Stimulated activated CD4-positive, alpha-beta T cell treated with anti-CD3 and anti-CD28 coated beads, Interleukin-4, amount 100 ng/mL, for 24 hours (primary cell): ENCODE results near the gene IFT43.

ENCODE experiments used
- DNase-seq: peaks from one replicate; pipeline ENCODE4 v3.0.0-alpha.2; 2020

The IFT43 gene

GRCh38 chr14:76022991-76023390 lies 37.4 kb downstream of the IFT43 start:
- no peak for DNase-seq

DNA sequence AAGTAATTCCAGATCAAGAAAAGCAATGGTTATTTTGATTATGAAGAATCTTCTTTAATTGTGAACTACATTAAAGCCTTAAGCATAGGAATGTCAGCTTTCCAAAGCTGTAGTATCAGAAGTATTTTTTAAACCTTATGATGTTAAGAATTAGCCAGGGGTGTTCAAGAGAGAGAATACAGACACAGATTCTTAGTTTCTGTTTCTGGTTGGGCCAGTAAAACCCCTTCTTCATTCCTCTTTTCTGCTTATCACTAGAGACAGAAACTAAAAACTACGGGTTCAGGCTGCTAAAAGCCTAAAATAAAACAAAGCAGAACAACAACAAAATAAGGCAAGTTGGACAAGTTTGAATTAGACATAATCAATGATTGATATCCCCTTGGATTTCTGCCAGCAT lies 38.2 kb downstream of the IFT43 start:
- no peak for DNase-seq

DNA sequence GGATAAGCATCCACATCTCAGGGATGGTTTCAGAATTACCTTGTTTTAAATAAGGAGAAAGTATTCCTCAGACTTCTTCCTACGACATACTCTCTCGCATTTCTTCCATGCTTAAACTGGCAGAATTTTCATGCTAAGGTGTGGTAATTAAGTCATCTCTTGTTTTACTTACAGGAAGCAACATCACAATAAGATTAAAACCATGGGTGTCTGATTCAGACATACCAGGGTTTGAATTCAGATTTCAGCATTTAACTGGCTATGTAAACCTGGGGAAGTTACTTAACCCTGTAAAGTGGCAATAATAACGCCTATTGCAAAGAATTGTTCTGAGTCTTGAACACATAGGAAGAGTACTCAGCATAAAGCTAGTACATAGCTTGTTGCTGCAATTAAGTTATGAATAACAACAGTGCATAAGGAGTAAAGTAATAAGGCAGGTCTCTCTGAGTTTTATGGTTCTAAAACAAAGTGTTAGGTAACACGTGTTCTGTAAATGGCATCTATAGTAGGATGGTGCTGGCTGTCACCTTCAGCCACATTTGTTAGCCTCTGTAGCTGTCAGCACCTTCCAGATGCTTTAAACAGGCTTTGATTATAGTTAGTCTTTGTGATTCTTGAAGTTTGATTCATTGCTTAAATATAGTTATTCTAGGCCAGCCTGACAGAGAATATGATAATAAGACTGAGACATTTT lies 38.8 kb downstream of the IFT43 start:
- no peak for DNase-seq

GRCh38 chr14:76034566-76034965 lies 49.0 kb downstream of the IFT43 start:
- no peak for DNase-seq

DNA sequence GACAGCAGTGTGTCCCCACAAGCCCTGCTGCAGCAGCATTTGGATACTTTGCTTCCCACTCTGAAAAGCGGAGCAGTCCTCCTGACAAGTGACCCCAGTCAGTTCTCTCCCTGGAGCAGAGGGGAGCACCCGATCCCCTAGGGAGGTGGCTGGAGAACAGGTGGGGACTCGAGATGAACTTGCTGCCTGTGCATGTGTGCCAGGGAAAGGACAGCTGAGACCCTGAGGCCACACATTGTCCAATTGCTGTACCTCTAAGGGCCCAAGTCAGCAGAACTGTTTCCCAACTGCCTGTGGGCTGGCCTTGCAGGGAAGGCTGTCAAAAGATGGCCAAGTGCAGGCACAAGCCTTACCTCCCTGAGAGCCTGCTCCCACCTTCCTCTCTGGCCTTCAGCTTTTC lies 55.1 kb downstream of the IFT43 start:
- no peak for DNase-seq

GRCh38 chr14:76045773-76046172 lies 60.2 kb downstream of the IFT43 start:
- no peak for DNase-seq

DNA sequence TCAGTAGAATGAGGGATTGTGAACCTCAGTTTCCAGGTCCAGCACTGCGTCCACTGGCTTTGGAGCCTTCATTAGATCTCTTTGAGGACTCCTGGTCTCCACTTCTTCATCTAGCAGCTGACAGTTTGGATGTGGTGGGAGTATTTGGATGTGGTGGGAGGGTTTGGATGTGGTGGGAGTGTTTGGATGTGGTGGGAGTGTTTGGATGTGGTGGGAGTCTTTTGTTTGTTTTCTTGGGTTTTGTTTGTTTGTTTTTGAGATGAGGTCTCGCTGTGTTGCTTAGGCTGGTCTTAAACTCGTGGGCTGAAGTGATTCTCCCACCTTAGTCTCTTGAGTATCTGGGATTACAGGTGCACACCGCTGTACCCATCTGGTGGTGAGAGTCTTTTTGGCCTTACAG lies 64.7 kb downstream of the IFT43 start:
- no peak for DNase-seq

GRCh38 chr14:76050797-76051392 lies 65.3 kb downstream of the IFT43 start:
- peak; percentile 70 for DNase-seq

- no peak for DNase-seq
These were observed 66.3 kb downstream of the IFT43 start for GRCh38 chr14:76051717-76052465.

DNA sequence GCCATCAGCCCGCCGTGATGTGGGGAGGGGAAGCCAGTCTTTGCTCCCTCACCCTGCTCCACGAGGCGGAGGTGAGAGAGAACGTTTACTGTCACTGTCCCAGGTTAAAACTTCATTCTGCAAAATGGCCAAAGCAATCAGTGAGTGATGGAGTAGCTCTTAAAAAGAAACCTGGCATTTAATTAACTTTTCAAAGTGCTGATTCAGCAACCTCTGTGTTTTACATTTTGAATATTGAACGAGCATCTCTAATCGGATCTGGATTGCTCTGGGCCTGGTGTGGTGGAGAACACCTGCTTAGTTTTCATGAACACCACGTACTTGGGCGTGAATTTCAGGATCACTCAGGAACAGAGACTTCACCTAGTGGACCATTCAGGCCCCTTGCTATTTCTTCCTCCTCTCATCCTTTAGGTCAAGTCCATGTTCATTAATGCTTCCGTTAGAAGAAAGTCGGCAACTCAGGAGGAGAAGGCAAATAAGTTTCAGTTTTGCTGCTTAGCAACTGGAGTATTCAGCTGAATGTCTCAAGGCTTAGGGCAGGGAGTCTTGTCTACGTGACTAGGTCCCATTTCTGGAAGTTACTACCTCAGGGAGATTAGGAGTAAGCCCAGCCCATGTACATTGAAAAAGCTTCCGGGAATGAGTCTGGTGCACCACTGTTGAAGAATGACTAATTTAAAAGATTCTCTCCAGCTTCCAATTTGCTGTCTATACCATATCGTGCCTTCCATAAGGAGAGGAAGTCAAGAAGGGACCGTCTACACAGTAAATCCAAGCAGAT lies 68.2 kb downstream of the IFT43 start:
- no peak for DNase-seq

DNA sequence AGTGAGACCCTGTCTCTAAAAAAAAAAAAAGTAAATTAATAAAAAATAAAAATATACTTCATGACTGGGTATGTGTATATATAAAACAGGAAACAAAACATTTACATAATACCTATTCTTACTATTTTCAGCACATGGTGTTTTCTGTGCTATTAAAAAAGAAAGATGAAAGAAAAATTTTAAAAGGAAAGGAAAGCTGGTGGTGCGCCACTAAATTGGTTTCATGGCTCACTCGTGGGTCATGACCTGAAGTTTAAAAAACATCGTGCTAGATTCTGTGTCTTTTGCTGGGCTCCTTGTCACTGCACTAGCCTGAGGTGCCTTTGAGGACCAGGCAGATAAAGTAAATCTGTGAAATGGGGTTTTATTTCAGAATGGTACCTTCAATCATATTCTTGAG lies 69.8 kb downstream of the IFT43 start:
- no peak for DNase-seq

GRCh38 chr14:76056128-76056527 lies 70.6 kb downstream of the IFT43 start:
- DNase-seq, result no peak

DNA sequence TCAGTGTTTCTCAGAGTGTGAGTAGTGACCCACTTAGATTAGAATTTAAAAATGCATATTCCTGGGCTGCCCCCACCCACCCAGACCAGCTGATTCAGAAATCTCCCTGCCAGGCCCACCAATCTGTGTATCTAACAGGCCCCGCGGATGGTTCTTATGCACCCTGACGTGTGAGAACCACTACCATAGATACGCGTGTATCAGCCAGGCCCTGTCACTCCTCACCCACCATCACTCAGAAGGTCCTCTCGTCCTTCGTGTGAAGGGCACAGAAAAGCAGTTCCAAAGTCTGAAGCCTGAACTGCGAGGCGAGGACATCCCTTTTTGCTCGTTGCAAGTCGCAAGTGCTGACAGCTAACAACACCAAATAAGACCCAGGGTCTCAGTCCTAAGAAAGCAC lies 72.4 kb downstream of the IFT43 start:
- DNase-seq, result no peak

DNA sequence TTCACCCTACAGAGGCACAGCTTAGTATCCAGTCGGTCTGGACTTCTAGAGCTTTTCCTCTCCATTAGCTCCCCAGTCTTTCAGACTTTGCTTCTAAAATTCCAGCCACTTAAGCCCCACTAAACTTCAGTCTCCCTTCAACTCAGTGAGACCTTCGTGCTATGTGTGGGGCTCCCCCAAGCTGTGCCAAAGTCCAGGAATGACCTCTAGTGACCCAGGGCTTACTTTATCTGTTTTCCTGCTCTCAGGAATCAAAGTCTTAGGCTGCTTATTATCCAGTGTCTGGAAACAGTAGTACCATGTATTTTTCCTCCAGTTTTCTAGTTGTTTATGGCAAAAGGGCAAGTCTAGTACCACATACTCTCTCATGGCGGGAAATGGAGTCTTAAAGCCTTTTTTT lies 77.8 kb downstream of the IFT43 start:
- no peak for DNase-seq

DNA sequence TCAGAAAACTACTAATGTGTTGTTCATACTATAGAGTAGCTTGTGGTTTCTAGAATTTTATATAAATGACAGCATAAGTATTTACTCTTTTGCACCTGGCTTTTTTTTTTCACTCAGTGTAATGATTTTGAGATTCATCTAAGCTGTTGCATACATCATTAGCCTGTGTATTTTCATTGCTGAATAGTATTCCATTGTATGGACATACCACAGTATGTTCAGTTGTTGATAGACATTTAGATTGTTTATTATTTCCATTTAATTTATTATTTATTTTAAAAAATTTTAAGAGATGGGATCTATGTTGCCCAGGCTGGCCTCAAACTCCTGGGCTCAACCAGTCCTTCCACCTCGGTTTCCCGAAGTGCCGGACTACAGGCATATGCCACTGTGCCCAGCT lies 80.0 kb downstream of the IFT43 start:
- no peak for DNase-seq

- no peak for DNase-seq
These were observed 82.0 kb downstream of the IFT43 start for GRCh38 chr14:76067536-76067935.

GRCh38 chr14:76073717-76074116 lies 88.2 kb downstream of the IFT43 start:
- DNase-seq, result no peak

- DNase-seq, result no peak
These were observed 91.8 kb downstream of the IFT43 start for GRCh38 chr14:76077340-76077739.

DNA sequence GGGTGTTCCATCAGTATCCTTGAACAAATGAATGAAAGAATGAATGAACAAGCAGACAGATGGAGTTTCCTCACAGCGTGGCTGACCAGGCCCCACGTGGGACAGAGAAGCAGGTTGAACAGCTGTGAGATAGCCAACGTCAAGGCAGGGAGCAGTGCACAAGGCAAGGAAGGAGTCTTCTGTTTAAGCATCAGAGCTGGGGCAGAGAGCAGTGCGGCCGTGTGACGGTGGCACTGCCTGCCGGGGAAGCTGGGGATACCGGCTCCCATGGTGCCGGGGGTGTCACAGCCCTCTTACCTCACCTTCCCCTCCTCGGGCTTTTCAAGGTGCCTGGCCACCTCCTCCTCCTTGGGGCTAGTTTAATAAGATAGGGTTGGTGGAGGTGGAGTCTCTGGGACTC lies 92.9 kb downstream of the IFT43 start:
- DNase-seq, result no peak

DNA sequence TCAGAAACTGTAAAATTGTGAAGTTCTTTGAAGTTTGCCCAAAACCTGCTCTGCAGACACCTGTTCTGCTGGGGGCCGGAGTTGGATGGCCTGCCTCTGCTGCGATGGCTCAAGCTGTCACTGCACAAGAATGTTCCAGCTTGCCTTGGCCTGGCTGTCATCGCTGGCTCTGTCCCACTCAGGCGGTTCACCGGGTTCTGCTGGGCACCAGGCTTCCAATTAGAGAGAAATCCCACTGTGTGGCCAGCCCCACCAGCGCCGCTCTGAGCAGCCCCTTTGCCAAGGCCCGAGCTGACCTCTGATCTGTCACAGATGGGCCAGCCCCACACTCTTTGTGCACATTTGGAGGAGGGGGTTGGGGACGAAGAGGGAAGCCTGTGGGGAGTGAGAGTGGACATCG lies 94.5 kb downstream of the IFT43 start:
- no peak for DNase-seq

DNA sequence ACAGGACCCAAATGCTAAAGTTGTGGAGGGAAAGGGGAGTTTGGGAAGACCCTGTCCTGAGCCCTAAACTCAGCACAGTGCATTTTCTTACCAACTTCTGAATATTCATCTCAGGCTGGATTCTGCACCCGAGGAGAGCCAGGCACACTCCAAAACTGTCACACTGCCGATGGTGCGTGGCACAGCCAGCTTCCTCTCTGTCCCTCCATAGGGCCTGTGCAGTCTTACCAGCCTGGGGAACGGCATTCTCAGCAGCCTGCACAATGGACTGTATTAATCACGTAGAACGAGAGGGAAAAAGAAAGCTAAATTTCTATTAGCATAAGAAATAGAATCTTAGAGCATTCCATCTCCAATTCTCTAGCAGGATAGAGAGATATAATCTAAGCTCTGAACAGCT lies 94.9 kb downstream of the IFT43 start:
- DNase-seq, result no peak

DNA sequence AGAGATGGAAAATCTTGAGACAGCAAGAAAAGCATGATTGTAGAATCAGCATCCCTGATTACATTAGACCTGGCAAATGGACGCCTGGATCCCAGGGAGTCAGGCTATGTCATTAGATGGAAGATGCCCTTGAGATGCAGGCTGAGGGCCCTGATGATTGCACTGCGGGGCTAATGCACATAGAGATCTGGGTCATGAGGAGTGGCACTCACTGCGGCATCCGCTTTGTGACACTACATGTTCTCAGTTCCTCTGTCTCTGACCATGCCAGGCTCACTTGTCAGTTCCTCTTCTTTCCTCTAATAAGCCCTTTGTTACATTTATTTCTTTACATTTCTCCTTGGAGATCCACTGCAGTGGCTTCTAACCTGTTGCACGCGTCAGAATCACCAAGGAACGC lies 96.1 kb downstream of the IFT43 start:
- DNase-seq, result no peak
